ENCODE measurements around the gene MIPOL1. TPM values are rescaled to one million over a fixed set of nuclear protein-coding genes. Genes with fewer than 3 reads are reported as not detected.
"Not testable (repeated sequence)": the region's sequence is repeated elsewhere in the genome, so short reads cannot be mapped to it uniquely, and the experiment has no call there.

Gene MIPOL1
- total and polyA plus RNA-seq, 5 donors = 3.9 to 13.2 (median 11.3) TPM

- WGBS = 61% methylated on average over 1 of the region's 1 CpG
- ATAC-seq (no peak), DNase-seq (no peak)
- no peak overlapping the region for H3K27ac ChIP-seq (ENCODE audit: low read length)
- no peaks in the 10 kb centered on the region for H3K4me1 ChIP-seq (ENCODE audit: control insufficient read depth, insufficient read depth, low read length)
- H3K27me3 ChIP-seq (ENCODE audit: control insufficient read depth, insufficient read depth) = no peaks in the 10 kb centered on the region
- intact Hi-C loops (cut with DNase I) = no loop called here
- H3K4me3 ChIP-seq (ENCODE audit: low read length) = no peak overlapping the region
- H3K9me3 ChIP-seq (ENCODE audit: control insufficient read depth, low read length) = no peaks in the 10 kb centered on the region
Measured at GRCh38 chr14:37429618-37430017, 231.9 kb downstream of the MIPOL1 start.

- Histone ChIP-seq H3K27ac (ENCODE audit: low read length) (no peak overlapping the region), H3K9me3 (ENCODE audit: control insufficient read depth, low read length) (no peaks in the 10 kb centered on the region), H3K4me1 (ENCODE audit: control insufficient read depth, insufficient read depth, low read length) (no peaks in the 10 kb centered on the region), H3K4me3 (ENCODE audit: low read length) (no peak overlapping the region), H3K27me3 (ENCODE audit: control insufficient read depth, insufficient read depth) (no peaks in the 10 kb centered on the region)
- intact Hi-C loops (cut with DNase I) = no loop called here
- DNase-seq (no peak), ATAC-seq (no peak)
- 93% methylated on average over 3 of the region's 3 CpGs for WGBS
Measured at GRCh38 chr14:37434867-37435266, 237.1 kb downstream of the MIPOL1 start.

- 87% methylated on average over 3 of the region's 3 CpGs for WGBS
- Histone ChIP-seq H3K9me3 (ENCODE audit: control insufficient read depth, low read length) (no peaks in the 10 kb centered on the region), H3K27ac (ENCODE audit: low read length) (no peak overlapping the region), H3K4me3 (ENCODE audit: low read length) (no peak overlapping the region), H3K27me3 (ENCODE audit: control insufficient read depth, insufficient read depth) (no peaks in the 10 kb centered on the region), H3K4me1 (ENCODE audit: control insufficient read depth, insufficient read depth, low read length) (no peaks in the 10 kb centered on the region)
- DNase-seq (no peak), ATAC-seq (no peak)
- intact Hi-C loops (cut with DNase I) = no loop called here
Measured at GRCh38 chr14:37436519-37436918, 238.8 kb downstream of the MIPOL1 start.

GRCh38 chr14:37437490-37437889 lies 239.8 kb downstream of the MIPOL1 start:
- no peak for ATAC-seq
- H3K27ac ChIP-seq (ENCODE audit: low read length) = no peak overlapping the region
- 55% methylated on average over 2 of the region's 2 CpGs for WGBS

GRCh38 chr14:37438444-37438843 lies 240.7 kb downstream of the MIPOL1 start:
- WGBS = 82% methylated on average over 2 of the region's 2 CpGs
- ATAC-seq (no peak), DNase-seq (no peak)
- intact Hi-C loops (cut with DNase I) = no loop called here
- Histone ChIP-seq H3K27ac (ENCODE audit: low read length) (no peak overlapping the region), H3K4me1 (ENCODE audit: control insufficient read depth, insufficient read depth, low read length) (no peaks in the 10 kb centered on the region), H3K27me3 (ENCODE audit: control insufficient read depth, insufficient read depth) (no peaks in the 10 kb centered on the region), H3K9me3 (ENCODE audit: control insufficient read depth, low read length) (no peaks in the 10 kb centered on the region), H3K4me3 (ENCODE audit: low read length) (no peak overlapping the region)

More at GRCh38 chr14:37437490-37437889, 239.8 kb downstream of the MIPOL1 start:
- no peak for DNase-seq
- Histone ChIP-seq H3K4me3 (ENCODE audit: low read length) (no peak overlapping the region), H3K27me3 (ENCODE audit: control insufficient read depth, insufficient read depth) (no peaks in the 10 kb centered on the region), H3K9me3 (ENCODE audit: control insufficient read depth, low read length) (no peaks in the 10 kb centered on the region), H3K4me1 (ENCODE audit: control insufficient read depth, insufficient read depth, low read length) (no peaks in the 10 kb centered on the region)
- intact Hi-C loops (cut with DNase I) = no loop called here

- no peak overlapping the region for H3K27ac ChIP-seq (ENCODE audit: low read length)
- no peaks in the 10 kb centered on the region for H3K4me1 ChIP-seq (ENCODE audit: control insufficient read depth, insufficient read depth, low read length)
- no peaks in the 10 kb centered on the region for H3K9me3 ChIP-seq (ENCODE audit: control insufficient read depth, low read length)
- 96% methylated on average over 1 of the region's 1 CpG for WGBS
- intact Hi-C loops (cut with DNase I) = no loop called here
- no peaks in the 10 kb centered on the region for H3K27me3 ChIP-seq (ENCODE audit: control insufficient read depth, insufficient read depth)
- no peak for DNase-seq
- no peak for ATAC-seq
- no peak overlapping the region for H3K4me3 ChIP-seq (ENCODE audit: low read length)
Measured at GRCh38 chr14:37443461-37443860, 245.7 kb downstream of the MIPOL1 start.

GRCh38 chr14:37447883-37448391 lies 250.2 kb downstream of the MIPOL1 start:
- 51% methylated on average over 2 of the region's 2 CpGs for WGBS
- no peak for DNase-seq
- intact Hi-C loops (cut with DNase I) = no loop called here

GRCh38 chr14:37452323-37452722 lies 254.6 kb downstream of the MIPOL1 start:
- Histone ChIP-seq H3K4me1 (ENCODE audit: control insufficient read depth, insufficient read depth, low read length) (no peaks in the 10 kb centered on the region), H3K9me3 (ENCODE audit: control insufficient read depth, low read length) (no peaks in the 10 kb centered on the region), H3K27me3 (ENCODE audit: control insufficient read depth, insufficient read depth) (no peaks in the 10 kb centered on the region), H3K27ac (ENCODE audit: low read length) (no peak overlapping the region), H3K4me3 (ENCODE audit: low read length) (no peak overlapping the region)
- ATAC-seq = no peak
- intact Hi-C loops (cut with DNase I) = no loop called here
- no peak for DNase-seq

More at GRCh38 chr14:37447883-37448391, 250.2 kb downstream of the MIPOL1 start:
- no peaks in the 10 kb centered on the region for H3K4me1 ChIP-seq (ENCODE audit: control insufficient read depth, insufficient read depth, low read length)
- no peak overlapping the region for H3K27ac ChIP-seq (ENCODE audit: low read length)
- H3K4me3 ChIP-seq (ENCODE audit: low read length) = no peak overlapping the region
- H3K27me3 ChIP-seq (ENCODE audit: control insufficient read depth, insufficient read depth) = no peaks in the 10 kb centered on the region
- no peak for ATAC-seq
- no peaks in the 10 kb centered on the region for H3K9me3 ChIP-seq (ENCODE audit: control insufficient read depth, low read length)

GRCh38 chr14:37453985-37454384 lies 256.2 kb downstream of the MIPOL1 start:
- 75% methylated on average over 1 of the region's 1 CpG for WGBS
- ATAC-seq (no peak), DNase-seq (no peak)
- Histone ChIP-seq H3K4me1 (ENCODE audit: control insufficient read depth, insufficient read depth, low read length) (no peaks in the 10 kb centered on the region), H3K4me3 (ENCODE audit: low read length) (no peak overlapping the region), H3K9me3 (ENCODE audit: control insufficient read depth, low read length) (no peaks in the 10 kb centered on the region), H3K27me3 (ENCODE audit: control insufficient read depth, insufficient read depth) (no peaks in the 10 kb centered on the region), H3K27ac (ENCODE audit: low read length) (no peak overlapping the region)
- intact Hi-C loops (cut with DNase I) = no loop called here

- ATAC-seq = no peak
Measured at GRCh38 chr14:37457334-37457733, 259.6 kb downstream of the MIPOL1 start.

GRCh38 chr14:37462426-37462825 lies 264.7 kb downstream of the MIPOL1 start:
- H3K4me3 ChIP-seq (ENCODE audit: low read length); ATAC-seq; intact Hi-C loops (cut with DNase I); H3K9me3 ChIP-seq (ENCODE audit: control insufficient read depth, low read length); H3K27ac ChIP-seq (ENCODE audit: low read length); H3K27me3 ChIP-seq (ENCODE audit: control insufficient read depth, insufficient read depth); H3K4me1 ChIP-seq (ENCODE audit: control insufficient read depth, insufficient read depth, low read length); DNase-seq: not testable (repeated sequence)
- WGBS = 93% methylated on average over 1 of the region's 1 CpG

More at GRCh38 chr14:37457334-37457733, 259.6 kb downstream of the MIPOL1 start:
- intact Hi-C loops (cut with DNase I) = no loop called here
- Histone ChIP-seq H3K4me3 (ENCODE audit: low read length) (no peak overlapping the region), H3K9me3 (ENCODE audit: control insufficient read depth, low read length) (no peaks in the 10 kb centered on the region), H3K27ac (ENCODE audit: low read length) (no peak overlapping the region), H3K27me3 (ENCODE audit: control insufficient read depth, insufficient read depth) (no peaks in the 10 kb centered on the region), H3K4me1 (ENCODE audit: control insufficient read depth, insufficient read depth, low read length) (no peaks in the 10 kb centered on the region)
- DNase-seq = no peak

GRCh38 chr14:37464192-37464858 lies 266.6 kb downstream of the MIPOL1 start:
- H3K4me3 ChIP-seq (ENCODE audit: low read length) = no peak overlapping the region
- H3K27me3 ChIP-seq (ENCODE audit: control insufficient read depth, insufficient read depth) = no peaks in the 10 kb centered on the region
- ATAC-seq = no peak
- no peak overlapping the region for H3K27ac ChIP-seq (ENCODE audit: low read length)
- H3K4me1 ChIP-seq (ENCODE audit: control insufficient read depth, insufficient read depth, low read length) = no peaks in the 10 kb centered on the region
- no peak for DNase-seq
- no peaks in the 10 kb centered on the region for H3K9me3 ChIP-seq (ENCODE audit: control insufficient read depth, low read length)
- intact Hi-C loops (cut with DNase I) = no loop called here
- WGBS = 91% methylated on average over 3 of the region's 3 CpGs

Data from right cardiac atrium (tissue), 5 donors.